NCI-H1694 treated with DMSO at 0.1 percent for 48 hours (cell line): ENCODE data around the gene STK17A.

ENCODE experiments used
- DNase-seq: peaks from one replicate; lab custom pipeline; 2025; lab: John Stamatoyannopoulos, UW

Gene STK17A

DNA sequence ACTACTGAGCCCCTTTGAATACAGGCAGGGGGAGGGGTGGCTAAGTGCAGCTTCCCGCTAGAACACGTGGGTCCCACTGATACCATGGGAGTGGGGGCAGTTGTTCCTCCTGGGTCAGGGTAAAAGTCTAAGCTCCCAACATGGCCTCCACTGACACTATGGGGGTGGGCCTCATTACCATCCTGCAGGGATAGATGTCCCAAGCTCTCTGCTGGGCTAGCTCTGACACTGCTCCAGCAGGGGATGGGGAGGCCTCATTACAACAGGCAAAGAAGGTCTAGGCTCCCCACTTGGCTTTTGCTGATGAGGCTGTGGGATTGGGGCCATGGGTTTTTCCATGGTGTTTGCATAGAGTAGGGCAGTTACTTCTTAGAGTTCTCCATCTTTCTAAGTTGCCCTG lies 51.5 kb downstream of the STK17A start:
- no peak for DNase-seq

- DNase-seq: no peak
Measured at GRCh38 chr7:43636093-43636492, 53.2 kb downstream of the STK17A start.

- no peak for DNase-seq
Measured at GRCh38 chr7:43637114-43637806, 54.4 kb downstream of the STK17A start.

GRCh38 chr7:43639858-43640491 lies 57.1 kb downstream of the STK17A start:
- no peak for DNase-seq

GRCh38 chr7:43640679-43641078 lies 57.8 kb downstream of the STK17A start:
- DNase-seq: no peak

DNA sequence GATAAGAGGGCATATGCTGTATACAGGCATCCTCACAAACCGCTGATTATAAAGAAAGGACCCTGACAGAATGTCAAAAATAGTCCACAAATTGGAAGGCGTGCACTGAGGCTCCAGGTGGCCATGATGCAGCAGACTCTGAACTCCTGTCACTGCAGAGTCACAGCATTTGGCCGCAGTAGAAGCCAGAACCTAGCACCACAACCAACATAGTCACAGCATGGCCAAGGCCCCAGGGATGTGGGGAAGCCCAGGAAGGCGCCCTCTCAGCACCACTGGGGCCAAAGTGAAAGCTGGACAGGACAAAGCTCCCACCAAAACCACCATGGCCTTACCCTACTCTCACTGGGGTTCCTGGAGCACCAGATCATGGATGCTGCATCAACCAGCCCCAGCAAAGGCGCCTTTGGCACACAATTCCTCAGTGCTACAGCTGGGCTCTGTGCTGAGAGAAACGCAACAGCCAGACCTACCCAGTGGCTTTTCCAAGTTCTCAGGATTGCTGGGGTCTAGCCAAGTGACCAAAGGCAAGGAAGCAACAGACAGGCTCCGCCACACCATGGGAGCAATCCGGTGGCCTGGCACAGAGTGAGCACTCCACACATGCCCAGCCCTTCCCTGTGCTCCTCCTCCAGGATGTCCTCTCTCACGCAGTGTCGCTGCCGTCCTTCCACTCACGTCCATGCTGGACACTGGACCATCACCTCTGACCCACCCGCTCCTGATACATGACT lies 60.2 kb downstream of the STK17A start:
- DNase-seq: no peak

GRCh38 chr7:43643846-43644245 lies 60.9 kb downstream of the STK17A start:
- DNase-seq: no peak

DNA sequence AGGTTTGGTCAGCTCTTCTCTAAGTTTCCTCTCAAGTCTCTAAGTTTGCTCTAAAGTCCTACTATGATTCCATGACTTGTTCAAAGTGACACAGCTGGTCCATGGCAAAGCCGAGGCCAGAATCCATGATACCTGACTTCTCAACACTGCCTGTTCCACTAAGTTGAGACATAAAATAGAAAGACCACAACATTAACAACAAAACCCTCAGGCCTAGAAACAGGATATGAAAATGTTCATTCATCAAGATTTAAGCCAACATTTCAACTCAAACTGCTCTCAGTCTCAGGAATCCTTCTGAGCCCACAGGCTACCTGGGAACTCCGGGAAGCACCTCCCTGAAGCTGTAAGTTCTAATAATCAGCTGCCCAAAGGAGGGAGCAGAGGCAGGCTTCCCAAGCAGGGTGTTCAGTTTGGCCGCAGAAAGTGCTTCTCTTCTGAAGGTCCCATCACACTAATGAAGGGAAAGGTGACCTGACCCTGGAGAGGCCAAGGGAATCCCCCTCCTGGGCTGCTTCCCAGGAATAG lies 62.9 kb downstream of the STK17A start:
- DNase-seq: no peak

DNA sequence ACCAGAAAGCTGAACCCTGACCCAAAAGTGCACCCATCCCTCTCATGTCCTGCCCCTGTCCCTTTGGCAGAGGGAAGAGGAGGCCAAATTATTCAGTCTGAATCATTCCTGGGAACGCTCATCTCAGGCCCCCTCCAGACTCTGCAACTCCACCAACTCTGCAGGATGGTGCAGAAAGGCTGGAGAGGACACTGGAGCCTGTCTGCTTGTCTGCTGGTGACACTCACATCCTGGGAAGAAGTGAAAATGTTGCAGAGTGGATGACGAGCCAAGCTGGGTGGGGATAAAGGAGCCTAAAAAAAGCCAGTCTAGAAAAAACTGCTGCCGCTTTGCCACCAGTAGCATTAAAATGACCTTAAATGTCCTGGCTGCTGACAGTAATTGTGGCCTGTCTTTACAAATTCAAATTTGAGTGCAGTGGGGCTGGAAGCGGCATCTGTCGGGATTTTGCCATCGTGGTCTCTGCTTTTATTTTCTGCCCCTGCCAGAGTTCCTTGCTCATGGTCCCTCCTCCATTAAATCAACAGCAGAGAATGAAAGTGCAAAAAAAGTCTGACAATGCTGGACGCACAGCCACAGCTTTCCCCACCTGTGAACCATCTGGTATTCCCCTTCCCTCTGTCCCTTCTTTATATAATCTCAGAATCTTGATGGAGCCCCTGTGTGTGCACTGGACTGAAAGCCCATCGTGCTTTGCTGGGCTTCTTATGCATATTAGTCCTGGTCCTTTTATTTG lies 63.9 kb downstream of the STK17A start:
- DNase-seq: peak; percentile 81

GRCh38 chr7:43647339-43647672 lies 64.4 kb downstream of the STK17A start:
- DNase-seq: no peak

GRCh38 chr7:43647673-43648472 lies 65.0 kb downstream of the STK17A start:
- peak; percentile 87 for DNase-seq

DNA sequence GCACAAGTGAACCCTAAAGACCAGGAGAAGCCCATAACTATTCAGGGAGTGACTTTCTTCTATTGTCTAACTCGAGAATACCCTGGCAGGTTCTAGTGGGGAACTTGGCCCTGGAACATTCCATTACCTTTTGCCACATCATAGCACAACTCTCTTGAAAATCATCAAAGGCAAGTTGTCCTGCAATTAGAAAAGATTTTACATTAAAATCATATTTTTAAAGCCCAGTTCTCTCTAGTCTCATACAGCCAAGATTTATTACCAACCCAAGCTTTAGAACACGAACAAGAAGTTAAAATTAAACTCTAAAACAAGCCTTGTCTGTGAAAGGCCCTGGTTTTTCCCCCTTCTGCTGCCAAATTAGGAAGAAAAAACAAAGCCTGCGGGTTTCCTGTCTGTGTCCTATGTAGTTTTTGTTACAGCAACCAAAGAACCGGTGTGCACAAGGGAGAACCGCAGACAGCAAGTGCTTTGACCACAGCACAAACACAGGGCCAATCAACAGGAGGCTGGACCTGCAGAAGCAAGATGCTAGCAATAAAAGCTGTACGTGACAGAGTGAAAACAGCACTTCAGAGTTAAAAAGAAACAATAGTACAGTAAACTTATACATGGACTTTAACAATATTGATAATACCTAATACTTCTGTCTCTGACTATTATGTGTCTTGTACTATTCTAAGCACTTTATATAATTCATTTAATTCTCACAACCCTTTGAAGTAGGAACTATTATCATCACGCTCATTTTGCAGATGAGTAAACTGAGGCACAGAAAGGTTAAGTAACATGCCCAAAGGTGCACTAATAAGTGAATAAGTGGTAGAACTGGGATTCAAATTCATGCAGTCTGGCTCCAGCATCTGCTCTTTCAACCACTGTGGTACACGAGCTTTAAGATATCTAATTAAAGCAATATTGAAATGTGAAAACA lies 65.8 kb downstream of the STK17A start:
- DNase-seq: no peak

- DNase-seq: peak; percentile 30
Measured at GRCh38 chr7:43649755-43650274, 66.9 kb downstream of the STK17A start.

DNA sequence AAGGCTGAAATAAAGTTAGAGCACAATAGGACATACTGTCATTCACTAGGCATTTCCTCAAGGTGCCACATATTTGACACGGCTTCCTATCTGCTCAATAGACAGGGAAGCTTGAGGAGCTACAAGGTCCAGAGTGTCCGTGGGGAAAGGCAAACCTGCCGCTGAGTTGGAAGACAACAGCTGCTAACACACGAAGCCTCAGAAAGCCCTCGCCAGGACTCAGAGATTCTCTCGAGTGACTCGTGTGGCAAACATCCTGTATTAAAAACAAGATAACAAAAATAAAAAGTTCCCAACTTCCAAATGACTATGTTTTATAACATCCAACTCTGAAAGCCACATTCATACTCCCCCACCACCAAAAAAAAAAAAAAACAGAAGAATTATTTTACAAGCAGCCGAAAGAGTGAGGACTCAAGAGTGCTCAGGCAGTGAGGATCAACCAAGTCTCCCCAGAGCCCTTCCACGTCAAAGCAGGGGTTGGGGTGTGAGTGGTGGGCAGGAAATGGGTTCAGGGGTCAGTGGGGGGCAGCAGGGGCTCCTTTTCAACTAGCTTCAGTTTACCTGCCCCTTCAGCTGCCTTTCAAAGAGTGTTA lies 67.6 kb downstream of the STK17A start:
- no peak for DNase-seq

GRCh38 chr7:43652364-43652763 lies 69.5 kb downstream of the STK17A start:
- DNase-seq: no peak

GRCh38 chr7:43653466-43653865 lies 70.6 kb downstream of the STK17A start:
- no peak for DNase-seq

GRCh38 chr7:43653891-43654504 lies 71.1 kb downstream of the STK17A start:
- no peak for DNase-seq

DNA sequence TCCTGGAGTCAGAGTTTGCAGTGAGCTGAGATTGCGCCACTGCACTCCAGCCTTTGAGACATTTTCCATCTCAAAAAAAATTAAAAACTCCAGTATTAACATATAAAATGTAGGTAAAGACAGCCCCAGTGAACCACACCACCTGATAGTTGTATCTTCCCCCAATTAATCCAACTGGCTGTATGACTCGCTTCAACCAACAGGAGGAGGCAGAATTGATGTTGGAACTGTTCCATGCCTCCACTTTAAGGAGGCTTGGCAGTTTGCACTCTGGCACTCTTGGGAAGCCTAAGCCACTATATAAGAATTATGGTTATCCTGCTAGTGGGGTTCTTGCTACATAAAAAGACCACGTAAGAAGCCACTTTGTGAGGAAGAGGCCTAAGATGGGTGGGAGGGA lies 72.7 kb downstream of the STK17A start:
- DNase-seq: no peak

- DNase-seq: no peak
Measured at GRCh38 chr7:43656997-43657396, 74.1 kb downstream of the STK17A start.
